Measurements from ENCODE around the gene CCDC106.

The CCDC106 gene

GRCh38 chr19:55603115-55603514 is 44.9 kb upstream of the CCDC106 start:
- CTCF ChIA-PET = no interaction called here
- H3K27ac ChIP-seq (ENCODE audit: extremely low read depth, low read depth, low read length) = peak overlapping the region; percentile 5; the same call in 1 of the 2 replicates
- no peaks in the 10 kb centered on the region for H3K9me3 ChIP-seq (ENCODE audit: control insufficient read depth, insufficient read depth, low read depth, low read length)
- peaks cover 7 to 12% of the 10 kb centered on the region in 2 experiments; a peak in 2 of 3 replicates for H3K36me3 ChIP-seq (ENCODE audit: control insufficient read depth in 2 of 2, insufficient read depth in 1 of 2, low read length in 2 of 2)
- POLR2A ChIA-PET = interaction anchor here (4.5 kb wide), 1 partner anchor 18 kb away, joined by 75 read pairs; the partner anchor contains the start of gene ZNF784
- TF ChIP-seq SCRT2 (tag by site-specific recombination; IDR thresholded peaks at IDR 0.05) (no peak), ZNF449 (tag by site-specific recombination; IDR thresholded peaks at IDR 0.05) (no peak), ZNF184 (tag by site-specific recombination; IDR thresholded peaks at IDR 0.05) (no peak), ZNF18 (tag by site-specific recombination; IDR thresholded peaks at IDR 0.05) (no peak), MZF1 (tag by site-specific recombination; IDR thresholded peaks at IDR 0.05; ENCODE audit: borderline replicate concordance) (no peak), CTCF (tag by site-specific recombination; IDR thresholded peaks at IDR 0.05) (no peak), FEZF1 (tag by site-specific recombination; IDR thresholded peaks at IDR 0.05) (no peak), ZBTB8A (tag by site-specific recombination; IDR thresholded peaks at IDR 0.05) (no peak), ZBTB20 (tag by site-specific recombination; IDR thresholded peaks at IDR 0.05) (no peak), PRDM1 (tag by site-specific recombination; IDR thresholded peaks at IDR 0.05) (no peak), ZNF248 (tag by site-specific recombination; IDR thresholded peaks at IDR 0.05) (no peak), AEBP2 (tag by site-specific recombination; IDR thresholded peaks at IDR 0.05; ENCODE audit: borderline replicate concordance) (no peak), ZNF335 (tag by site-specific recombination; conservative IDR thresholded peaks at IDR 0.05) (no peak), ZNF2 (tag by site-specific recombination; IDR thresholded peaks at IDR 0.05) (no peak), ZNF362 (tag by site-specific recombination; IDR thresholded peaks at IDR 0.05) (no peak), ZNF433 (tag by site-specific recombination; IDR thresholded peaks at IDR 0.05; ENCODE audit: low read depth) (no peak), ZXDB (tag by site-specific recombination; IDR thresholded peaks at IDR 0.05) (no peak), ZSCAN18 (tag by site-specific recombination; IDR thresholded peaks at IDR 0.05) (no peak), ZFP37 (tag by site-specific recombination; IDR thresholded peaks at IDR 0.05) (no peak), ZNF621 (tag by site-specific recombination; IDR thresholded peaks at IDR 0.05) (no peak)
- peaks cover 8% of the 10 kb centered on the region; the same call in 1 of the 2 replicates for H3K4me1 ChIP-seq (ENCODE audit: control insufficient read depth, insufficient read depth, low read length)
- no peak overlapping the region for H3K4me3 ChIP-seq (ENCODE audit: low read depth, low read length)
